Muscle layer of colon (tissue), 2 donors: Measurements from ENCODE around the gene SACM1L.
"Not testable (repeated sequence)": the region's sequence is repeated elsewhere in the genome, so short reads cannot be mapped to it uniquely, and the experiment has no call there.

Source experiments
- H3K27ac ChIP-seq: one replicate; pipeline ENCODE4 v1.7.0; 2013; ENCODE audit warnings: low read depth, mild to moderate bottlenecking, low read length, moderate library complexity
- H3K27me3 ChIP-seq, 2 donors: one replicate each; pipeline ENCODE4 v1.7.0; 2013; ENCODE audit warnings: low read length in 2 of 2, mild to moderate bottlenecking in 2 of 2; ENCODE audit not compliant: insufficient read depth in 2 of 2, control insufficient read depth in 1 of 2
- H3K36me3 ChIP-seq: one replicate; pipeline ENCODE4 v1.7.0; 2013; ENCODE audit warnings: mild to moderate bottlenecking, low read length; ENCODE audit not compliant: insufficient read depth
- H3K4me1 ChIP-seq: one replicate; pipeline ENCODE4 v1.7.0; 2013; ENCODE audit warnings: mild to moderate bottlenecking, low read length; ENCODE audit not compliant: insufficient read depth
- H3K4me3 ChIP-seq, 2 donors: one replicate each; pipeline ENCODE4 v1.7.0; 2013; ENCODE audit warnings: low read length in 2 of 2, low read depth in 1 of 2, mild to moderate bottlenecking in 1 of 2, moderate library complexity in 1 of 2
- H3K9ac ChIP-seq: one replicate; pipeline ENCODE4 v1.7.0; 2013; ENCODE audit warnings: low read length
- H3K9me3 ChIP-seq: one replicate; pipeline ENCODE4 v1.7.0; 2013; ENCODE audit warnings: mild to moderate bottlenecking, low read length
- donor health status: abdominal sarcoma.
- donor health status: Adenocarcinoma of cecum.

SACM1L gene

GRCh38 chr3:45684327-45684892, 4.8 kb upstream of the SACM1L start:
- no peaks in the 10 kb centered on the region for H3K4me1 ChIP-seq
- no peak overlapping the region for H3K9ac ChIP-seq
- no peaks in the 10 kb centered on the region for H3K27me3 ChIP-seq
- H3K27ac ChIP-seq = no peak overlapping the region
- H3K4me3 ChIP-seq = no peak overlapping the region
- no peaks in the 10 kb centered on the region for H3K9me3 ChIP-seq
- H3K36me3 ChIP-seq = peaks cover 5% of the 10 kb centered on the region

- H3K27ac ChIP-seq, H3K9me3 ChIP-seq, H3K4me3 ChIP-seq, H3K4me1 ChIP-seq, H3K9ac ChIP-seq, H3K36me3 ChIP-seq, H3K27me3 ChIP-seq: not testable (repeated sequence)
These were observed 3.5 kb upstream of the SACM1L start for GRCh38 chr3:45685722-45686121.

DNA sequence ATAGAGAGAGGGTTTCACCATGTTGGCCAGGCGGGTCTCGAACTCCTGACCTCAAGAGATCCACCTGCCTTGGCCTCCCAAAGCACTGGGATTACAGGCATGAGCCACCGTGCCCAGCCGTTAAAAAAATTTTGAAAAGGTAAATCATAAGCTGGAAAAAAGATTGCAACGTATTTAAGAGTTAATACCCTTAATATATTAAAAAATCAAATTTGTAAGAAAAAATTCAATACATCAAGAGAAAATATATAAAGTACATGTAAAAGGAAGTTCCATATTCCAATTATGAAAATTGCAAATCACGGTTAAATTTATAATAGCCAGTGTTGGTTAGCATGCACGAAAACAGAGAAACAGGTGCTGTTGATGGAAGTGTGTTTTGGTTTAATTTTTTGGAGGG, 2.3 kb upstream of the SACM1L start:
- Histone ChIP-seq H3K4me1 (peaks cover 19% of the 10 kb centered on the region), H3K9me3 (no peaks in the 10 kb centered on the region), H3K4me3 (no peak overlapping the region), H3K9ac (no peak overlapping the region), H3K27ac (no peak overlapping the region), H3K36me3 (no peaks in the 10 kb centered on the region), H3K27me3 (no peaks in the 10 kb centered on the region)

GRCh38 chr3:45687828-45688193, 1.4 kb upstream of the SACM1L start:
- Histone ChIP-seq H3K27ac (no peak overlapping the region), H3K9ac (no peak overlapping the region), H3K27me3 (no peaks in the 10 kb centered on the region), H3K4me1 (peaks cover 20% of the 10 kb centered on the region), H3K4me3 (peak overlapping the region in 1 of 2 donors; percentile 54), H3K36me3 (no peaks in the 10 kb centered on the region), H3K9me3 (no peaks in the 10 kb centered on the region)

DNA sequence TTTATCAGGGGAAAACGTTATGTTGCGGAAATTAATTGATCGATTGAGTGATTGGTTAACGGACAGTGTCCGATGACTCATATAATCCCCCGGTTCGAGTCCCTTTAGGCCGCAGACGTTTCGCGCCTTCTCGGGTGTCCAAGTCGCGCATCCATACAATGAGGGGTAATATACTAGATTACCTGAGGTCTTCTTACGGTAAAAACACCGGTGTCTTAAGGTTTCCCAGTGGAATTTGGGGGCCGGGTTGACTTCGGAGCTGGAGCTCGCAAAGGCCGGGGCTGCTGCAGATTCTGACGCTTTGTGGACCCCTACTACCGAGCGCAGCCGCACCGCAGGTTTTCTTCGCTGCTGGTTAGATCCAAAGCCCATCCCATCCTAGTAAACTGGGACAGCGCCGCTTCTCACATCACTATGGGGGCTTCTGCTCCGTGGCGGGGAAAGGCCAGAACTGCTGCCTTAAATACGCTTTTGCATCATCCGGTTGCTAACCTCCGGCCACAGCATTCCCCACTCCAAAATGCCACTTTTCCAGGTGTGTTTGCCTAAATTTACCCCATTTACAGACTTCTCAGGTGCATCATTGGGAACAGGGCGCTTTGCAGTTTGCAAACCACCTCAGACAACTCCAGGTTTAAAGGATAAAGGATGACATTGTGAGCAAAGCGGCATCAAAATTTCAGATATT, 858 bp upstream of the SACM1L start:
- Histone ChIP-seq H3K27me3 (no peaks in the 10 kb centered on the region), H3K9ac (peak overlapping the region; percentile 55), H3K4me1 (peaks cover 24% of the 10 kb centered on the region), H3K27ac (peak overlapping the region; percentile 89), H3K4me3 (peak overlapping the region; percentile 54 to 92), H3K36me3 (no peaks in the 10 kb centered on the region), H3K9me3 (no peaks in the 10 kb centered on the region)

DNA sequence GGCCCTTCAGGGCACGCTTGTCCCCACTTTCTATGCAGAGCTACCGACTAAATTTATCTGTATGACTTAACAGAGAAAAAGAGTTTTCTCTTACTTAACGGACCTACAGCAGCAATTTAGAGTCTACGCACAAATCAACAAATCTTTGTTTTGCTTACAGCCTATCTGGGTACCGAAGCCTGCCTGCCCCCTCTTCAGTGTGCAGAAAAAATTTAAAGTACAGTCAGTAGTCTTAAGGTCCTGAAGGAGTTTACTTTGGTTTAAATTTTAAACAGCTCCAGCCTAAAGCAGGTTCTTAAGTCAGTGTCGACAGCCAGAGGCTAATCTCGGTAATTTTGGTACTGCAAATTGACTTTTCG, 570 bp downstream of the SACM1L start:
- Histone ChIP-seq H3K27me3 (no peaks in the 10 kb centered on the region), H3K27ac (peak overlapping the region; percentile 89), H3K36me3 (no peaks in the 10 kb centered on the region), H3K9me3 (no peaks in the 10 kb centered on the region), H3K9ac (peak overlapping the region; percentile 79), H3K4me1 (peaks cover 35% of the 10 kb centered on the region), H3K4me3 (peak overlapping the region; percentile 79 to 92)

DNA sequence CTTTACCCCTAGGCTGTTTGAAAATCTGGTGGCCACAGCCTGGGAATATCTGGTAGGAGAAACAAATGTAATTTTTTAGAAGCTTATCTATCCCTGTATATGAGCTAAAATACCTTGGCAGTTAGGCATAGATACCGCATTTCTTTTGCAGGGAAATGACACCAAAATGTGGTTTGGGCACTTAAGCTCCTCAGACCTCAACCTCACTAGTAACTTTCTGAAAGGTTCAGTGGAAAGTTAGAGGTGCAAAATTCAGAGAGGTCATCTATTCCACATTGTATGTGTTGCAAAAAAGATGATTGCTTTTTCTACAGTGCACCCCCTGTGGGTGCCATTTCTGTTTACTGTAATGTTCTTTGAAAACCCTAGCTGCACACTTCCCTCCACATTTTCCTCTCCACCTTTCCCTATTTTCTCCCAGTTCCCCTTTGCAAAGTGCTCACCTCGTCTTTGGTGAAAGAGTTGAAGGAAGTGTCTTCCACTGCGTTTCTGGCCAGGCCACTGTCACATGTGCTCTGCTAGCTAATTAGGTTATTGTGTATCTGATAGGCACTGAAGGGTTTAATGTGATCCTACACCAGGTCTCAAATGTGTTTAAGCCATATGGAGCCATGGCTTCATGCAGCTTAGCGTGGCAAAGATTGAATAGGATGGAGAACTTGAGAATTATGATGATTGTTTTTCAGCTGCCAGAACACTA, 1.3 kb downstream of the SACM1L start:
- H3K9ac ChIP-seq = peak overlapping the region; percentile 79
- H3K27me3 ChIP-seq = no peaks in the 10 kb centered on the region
- H3K36me3 ChIP-seq = no peaks in the 10 kb centered on the region
- H3K4me1 ChIP-seq = peaks cover 36% of the 10 kb centered on the region
- peak overlapping the region; percentile 89 for H3K27ac ChIP-seq
- H3K4me3 ChIP-seq = peak overlapping the region in 1 of 2 donors; percentile 92
- no peaks in the 10 kb centered on the region for H3K9me3 ChIP-seq

GRCh38 chr3:45691842-45692241, 2.6 kb downstream of the SACM1L start:
- H3K27ac ChIP-seq = no peak overlapping the region
- no peaks in the 10 kb centered on the region for H3K9me3 ChIP-seq
- H3K4me1 ChIP-seq = peaks cover 36% of the 10 kb centered on the region
- H3K4me3 ChIP-seq = no peak overlapping the region
- H3K9ac ChIP-seq = no peak overlapping the region
- H3K36me3 ChIP-seq = no peaks in the 10 kb centered on the region
- H3K27me3 ChIP-seq = no peaks in the 10 kb centered on the region

DNA sequence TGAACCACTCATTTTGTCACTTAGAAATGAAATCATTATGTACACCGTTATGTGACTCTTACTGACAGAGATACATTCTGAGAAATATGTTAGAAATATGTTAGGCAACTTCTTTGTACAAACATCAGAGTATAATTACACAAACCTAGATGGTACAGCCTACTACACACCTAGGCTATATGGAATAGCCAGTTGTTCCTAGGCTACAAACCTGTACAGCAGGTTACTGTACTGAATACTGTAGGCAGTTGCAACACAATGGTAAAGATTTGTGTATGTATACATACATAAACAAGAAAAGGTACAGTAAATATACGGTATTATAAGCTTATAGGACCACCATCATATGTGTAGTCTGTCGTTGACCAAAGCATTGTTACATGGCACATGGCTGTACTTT, 3.7 kb downstream of the SACM1L start:
- no peak overlapping the region for H3K9ac ChIP-seq
- H3K36me3 ChIP-seq = no peaks in the 10 kb centered on the region
- no peaks in the 10 kb centered on the region for H3K9me3 ChIP-seq
- H3K4me3 ChIP-seq = no peak overlapping the region
- H3K27me3 ChIP-seq = no peaks in the 10 kb centered on the region
- H3K4me1 ChIP-seq = peaks cover 36% of the 10 kb centered on the region
- H3K27ac ChIP-seq = no peak overlapping the region

DNA sequence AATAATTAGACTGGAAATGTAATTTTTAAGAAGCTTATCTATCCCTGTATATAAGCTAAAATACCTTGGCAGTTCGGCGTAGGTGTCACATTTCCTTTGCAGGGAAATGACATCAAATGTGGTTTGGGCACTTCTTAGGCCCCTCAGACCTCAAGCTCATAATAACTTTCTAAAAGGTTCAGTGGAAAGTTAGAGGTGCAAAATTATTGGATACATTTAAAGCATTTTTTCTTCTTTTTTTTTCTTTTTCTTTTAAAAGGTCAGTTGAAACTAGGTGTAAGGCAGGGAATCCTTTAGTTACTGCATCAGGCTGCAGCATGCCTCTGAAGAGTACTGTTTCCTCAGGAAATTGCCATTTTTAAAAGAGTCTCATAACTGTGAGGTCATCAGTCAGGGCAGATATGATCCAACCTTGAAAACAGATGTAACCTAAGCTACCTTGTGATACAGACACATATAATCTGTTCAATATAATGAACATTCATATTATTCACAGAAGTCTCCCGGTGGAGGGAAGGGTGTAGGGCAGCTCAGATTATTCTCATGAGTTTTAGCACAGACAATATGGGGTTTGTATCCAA, 4.8 kb downstream of the SACM1L start:
- Histone ChIP-seq H3K4me3 (no peak overlapping the region), H3K9me3 (no peaks in the 10 kb centered on the region), H3K4me1 (peaks cover 36% of the 10 kb centered on the region), H3K36me3 (no peaks in the 10 kb centered on the region), H3K27me3 (no peaks in the 10 kb centered on the region), H3K27ac (no peak overlapping the region), H3K9ac (no peak overlapping the region)

DNA sequence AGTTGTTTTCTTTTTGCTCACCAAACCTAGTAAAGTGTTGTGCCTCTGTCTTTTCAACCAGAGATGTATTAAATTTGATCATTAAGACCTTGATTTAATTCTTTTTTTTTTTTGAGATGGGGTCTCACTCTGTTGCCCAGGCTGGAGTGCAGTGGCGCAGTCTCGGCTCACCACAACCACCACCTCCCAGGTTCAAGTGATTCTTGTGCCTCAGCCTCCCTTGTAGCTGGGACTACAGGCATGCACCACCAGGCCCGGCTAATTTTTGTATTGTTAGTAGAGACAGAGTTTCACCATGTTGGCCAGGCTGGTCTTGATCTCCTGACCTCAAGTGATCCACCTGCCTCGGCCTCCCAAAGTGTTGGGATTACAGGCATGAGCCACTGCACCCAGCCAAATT, 6.0 kb downstream of the SACM1L start:
- H3K4me3 ChIP-seq, H3K9me3 ChIP-seq, H3K36me3 ChIP-seq, H3K27ac ChIP-seq, H3K27me3 ChIP-seq, H3K9ac ChIP-seq: not testable (repeated sequence)
- H3K4me1 ChIP-seq = peaks cover 34% of the 10 kb centered on the region
